GM03348 (cell line): ENCODE data around the gene PTDSS2.
"Not testable (repeated sequence)": the region's sequence is repeated elsewhere in the genome, so short reads cannot be mapped to it uniquely, and the experiment has no call there.

ENCODE experiments used
- DNase-seq: peaks from one replicate; pipeline ENCODE4 v3.0.0; 2012; ENCODE audit warnings: low spot score

The PTDSS2 gene

DNA sequence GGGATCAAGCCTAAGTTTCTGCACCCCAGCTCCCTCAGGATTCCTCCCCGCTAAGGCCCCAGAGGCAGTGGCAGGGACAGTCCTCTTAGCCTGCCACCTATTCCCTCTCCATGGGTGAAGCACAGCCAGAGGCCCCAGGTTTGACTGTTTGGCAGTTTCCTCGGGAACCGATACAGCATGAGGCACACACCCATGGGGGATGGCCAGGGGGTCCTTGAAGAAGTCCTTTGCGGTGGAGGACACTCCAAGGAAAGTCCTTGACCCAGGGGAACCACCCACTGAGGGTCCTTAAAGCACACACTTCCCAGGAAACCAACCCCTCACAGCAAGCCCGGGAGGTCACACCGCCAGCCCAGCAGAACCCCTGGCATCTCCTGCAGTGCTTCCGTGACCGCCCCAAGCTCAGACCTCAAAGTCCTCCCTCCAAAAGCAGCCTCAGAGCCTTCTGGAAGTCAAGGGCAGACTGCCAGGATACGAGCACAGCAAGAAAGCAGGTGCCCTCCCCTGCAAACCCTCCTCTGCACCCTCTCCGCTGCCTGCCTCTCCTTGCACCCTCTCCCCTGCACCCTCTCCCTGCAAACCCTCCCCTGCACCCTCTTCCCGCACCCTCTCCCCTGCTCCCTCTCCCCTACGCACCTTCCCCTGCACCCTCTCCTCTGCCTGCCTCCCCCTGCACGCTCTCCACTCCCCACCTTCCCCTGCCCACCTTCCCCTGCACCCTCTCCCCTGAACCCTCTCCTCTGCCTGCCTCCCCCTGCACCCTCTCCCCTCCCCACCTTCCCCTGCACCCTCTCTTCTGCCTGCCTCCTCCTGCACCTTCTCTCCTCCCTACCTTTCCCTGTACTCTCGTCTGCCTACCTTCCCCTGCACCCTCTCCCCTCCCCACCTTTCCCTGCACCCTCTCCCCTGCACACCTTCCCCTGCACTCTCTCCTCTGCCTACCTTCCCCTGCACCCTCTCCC is 36.7 kb upstream of the PTDSS2 start:
- DNase-seq, result no peak

DNA sequence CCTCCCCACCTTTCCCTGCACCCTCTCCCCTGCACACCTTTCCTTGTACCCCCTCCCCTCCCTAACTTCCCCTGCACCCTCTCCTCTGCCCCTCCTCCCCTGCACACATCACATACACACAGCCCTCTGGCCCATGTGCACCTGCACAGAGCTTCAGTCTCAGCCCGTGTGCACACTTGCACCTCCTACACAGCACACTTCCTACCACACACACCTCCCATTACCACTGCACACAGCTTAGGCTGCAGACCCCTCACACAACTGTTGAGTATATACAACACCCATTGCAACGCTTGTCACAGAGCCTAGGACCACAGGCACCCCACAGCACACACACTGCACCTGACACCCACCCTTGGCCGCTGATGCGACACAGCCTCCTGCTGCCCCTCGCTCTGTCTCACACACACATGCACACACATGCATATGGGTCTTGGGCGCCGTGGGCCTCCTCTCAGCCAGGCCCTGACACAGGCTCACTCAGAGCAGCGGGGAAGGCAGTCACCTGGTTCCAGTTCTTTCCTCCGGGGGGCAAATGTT is 35.7 kb upstream of the PTDSS2 start:
- no peak for DNase-seq

DNA sequence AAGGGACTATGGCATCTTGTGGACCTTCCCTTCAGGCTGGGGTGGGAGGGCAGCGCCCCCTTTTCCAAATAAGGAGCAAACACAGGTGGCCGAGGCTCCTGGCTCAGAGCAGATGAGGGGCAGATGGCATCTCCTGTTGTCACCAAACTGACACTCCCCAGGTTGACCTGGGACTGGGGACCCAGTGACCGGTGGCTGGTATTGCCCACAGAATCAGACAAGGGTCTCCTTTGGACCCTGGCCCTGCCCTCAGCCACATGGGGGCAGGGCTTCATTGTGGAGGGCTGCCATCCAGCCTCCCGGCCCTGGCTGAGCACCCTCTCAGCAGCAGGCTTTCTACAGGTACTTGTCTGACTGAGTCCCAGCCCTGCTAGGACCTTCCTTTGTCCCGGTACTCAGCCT is 34.4 kb upstream of the PTDSS2 start:
- DNase-seq, result no peak

DNA sequence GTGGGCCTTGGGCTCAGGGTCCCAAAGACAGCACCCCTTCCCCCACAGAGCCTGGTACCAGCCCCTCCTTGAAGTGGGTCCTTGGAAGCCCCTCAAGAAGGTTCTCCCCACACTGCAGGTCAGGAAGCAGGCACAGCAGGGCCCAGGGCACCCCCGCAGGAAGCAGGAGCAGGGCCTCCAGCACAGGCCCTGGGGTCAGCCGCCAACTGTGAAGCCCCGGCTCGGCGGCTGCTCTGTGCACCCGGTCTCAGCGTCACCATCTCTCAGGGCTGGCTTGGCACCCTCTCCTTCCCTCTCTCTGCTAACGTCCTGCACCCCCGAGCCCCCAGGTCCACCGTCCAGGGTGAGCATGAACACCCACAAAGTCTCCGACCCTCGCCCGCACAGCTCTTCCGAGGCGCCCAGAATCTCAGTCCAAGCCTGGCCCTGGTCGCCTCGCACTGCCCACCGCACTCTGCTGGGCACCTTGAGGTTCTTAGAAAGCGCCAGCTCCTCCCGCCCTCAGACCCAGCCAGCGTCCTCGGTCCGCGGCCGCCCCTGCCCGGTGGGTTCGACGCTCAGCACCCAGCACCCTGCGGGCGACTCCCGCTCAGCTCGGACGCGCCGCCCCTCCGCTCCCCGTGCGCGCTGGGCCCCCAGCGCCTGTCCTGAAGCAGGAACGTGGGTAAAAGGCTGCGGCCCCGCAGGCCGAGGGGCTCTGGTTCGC is 33.9 kb upstream of the PTDSS2 start:
- no peak for DNase-seq

DNA sequence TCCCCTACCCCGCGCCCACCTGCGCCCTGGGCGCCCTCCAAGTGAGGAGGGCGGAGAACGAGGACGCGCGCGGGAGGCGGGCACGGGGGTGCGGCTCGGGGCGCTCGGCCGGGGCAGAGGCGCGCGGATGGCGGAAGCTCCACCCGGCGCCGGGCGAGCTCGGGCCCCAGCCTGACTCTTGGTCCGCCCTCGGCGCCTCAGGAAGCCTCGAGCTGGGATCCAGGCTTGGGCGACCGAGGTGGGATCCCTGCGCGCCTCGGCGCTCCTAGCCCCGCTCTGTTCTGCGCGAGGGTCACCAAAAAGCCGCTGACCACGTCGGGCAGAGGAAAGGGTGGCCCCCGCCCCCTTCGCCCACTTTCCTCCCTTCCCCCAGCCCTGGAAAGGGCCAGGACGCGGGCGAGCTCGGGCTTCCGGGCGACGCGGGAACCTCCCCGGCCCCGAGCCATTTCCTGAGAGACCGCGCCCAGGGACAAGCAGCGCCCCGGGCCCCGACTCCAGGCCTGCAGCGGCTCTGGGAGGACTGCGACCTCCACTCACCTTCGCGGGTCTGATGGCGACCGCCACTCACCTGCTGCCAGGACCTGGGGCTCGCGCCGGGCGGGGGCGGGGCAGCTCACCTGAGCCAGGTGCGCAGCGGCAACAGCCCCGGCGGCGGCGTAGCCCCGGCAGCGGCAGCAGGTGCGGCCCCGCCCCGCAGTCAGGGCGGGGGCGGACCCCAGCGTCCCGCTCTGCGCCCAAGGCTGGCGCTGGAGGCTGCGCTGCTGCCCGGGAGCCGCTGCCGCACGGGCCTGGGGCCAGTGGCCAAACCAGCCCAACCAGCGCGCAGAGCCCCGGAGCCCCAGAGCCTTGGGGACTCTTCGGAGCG is 33.1 kb upstream of the PTDSS2 start:
- peak; percentile 72 for DNase-seq

DNA sequence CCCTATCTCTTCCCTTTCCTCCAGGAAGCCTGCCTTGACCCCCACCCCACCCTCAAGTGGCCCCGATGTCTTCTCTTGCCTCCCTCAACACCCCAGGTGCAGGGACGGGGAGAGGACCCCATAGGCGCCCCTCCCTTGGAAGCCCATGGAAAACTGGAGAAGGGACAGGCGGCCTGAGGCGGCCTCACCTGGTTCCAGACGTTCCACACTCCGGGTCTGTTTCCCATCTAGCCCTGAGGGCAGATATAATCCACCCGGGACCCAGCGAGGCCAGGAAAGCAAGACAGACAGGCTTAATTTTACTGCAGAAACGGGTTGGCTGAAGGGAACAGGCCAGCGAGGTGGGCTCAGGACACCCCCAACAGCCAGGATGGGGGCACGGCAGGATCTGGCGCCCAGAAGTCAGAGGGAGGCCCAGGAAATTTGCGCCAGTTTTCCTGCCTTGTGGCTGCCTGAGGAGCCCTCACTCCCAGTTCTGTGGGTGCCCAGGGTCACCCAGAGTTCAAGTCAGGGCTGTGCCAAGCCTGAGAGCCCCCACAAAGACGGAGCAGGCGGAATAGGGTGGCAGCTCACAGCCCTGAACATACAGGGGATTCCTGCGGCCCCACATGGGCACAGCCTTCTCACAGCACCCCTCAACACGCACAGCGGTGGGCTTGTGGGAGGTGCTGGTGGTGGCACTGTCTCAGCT is 32.3 kb upstream of the PTDSS2 start:
- DNase-seq, result no peak

DNA sequence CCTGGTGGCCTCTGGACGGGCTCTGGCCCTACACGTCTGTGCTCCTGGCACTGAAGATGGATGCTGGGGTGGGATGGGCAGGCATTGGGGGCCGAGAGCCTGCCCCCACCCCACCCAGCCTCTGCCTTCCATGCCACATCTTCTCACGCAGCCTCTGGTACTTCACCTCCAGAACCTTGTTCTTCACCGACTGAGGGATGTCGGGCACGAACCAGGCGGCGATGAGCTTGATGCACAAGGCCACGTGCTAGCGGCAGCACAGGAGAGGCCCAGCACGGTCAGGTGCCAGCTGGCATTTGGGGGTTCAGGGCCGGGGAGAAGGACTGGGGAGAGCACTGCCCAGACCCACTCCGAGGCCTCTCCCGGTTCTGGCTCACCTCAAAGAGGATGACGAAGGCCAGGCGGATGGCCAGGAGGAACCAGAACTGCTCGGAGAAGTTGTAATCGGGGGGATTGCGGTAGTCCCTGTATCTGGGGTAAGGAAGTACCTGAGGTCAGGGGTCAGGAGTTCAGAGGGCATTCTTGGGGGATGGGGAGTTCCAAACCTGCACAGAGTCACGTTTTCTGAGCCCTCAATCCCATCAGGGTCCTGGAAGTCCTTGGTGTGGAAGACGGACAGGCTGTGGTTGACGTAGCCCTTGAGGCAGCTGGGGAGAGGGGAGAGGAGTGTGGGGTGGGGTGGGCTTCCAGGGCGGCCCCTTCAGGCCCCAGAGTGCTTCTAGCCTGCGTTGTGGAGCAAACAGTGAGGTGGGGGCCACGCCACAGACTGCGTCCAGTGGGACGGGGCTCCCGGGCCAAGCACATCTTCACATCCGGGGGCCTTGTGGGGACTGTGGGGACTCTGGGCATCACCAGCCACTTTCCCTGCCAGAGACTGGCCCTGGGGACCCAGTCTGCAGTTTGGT is 31.5 kb upstream of the PTDSS2 start:
- DNase-seq, result no peak

DNA sequence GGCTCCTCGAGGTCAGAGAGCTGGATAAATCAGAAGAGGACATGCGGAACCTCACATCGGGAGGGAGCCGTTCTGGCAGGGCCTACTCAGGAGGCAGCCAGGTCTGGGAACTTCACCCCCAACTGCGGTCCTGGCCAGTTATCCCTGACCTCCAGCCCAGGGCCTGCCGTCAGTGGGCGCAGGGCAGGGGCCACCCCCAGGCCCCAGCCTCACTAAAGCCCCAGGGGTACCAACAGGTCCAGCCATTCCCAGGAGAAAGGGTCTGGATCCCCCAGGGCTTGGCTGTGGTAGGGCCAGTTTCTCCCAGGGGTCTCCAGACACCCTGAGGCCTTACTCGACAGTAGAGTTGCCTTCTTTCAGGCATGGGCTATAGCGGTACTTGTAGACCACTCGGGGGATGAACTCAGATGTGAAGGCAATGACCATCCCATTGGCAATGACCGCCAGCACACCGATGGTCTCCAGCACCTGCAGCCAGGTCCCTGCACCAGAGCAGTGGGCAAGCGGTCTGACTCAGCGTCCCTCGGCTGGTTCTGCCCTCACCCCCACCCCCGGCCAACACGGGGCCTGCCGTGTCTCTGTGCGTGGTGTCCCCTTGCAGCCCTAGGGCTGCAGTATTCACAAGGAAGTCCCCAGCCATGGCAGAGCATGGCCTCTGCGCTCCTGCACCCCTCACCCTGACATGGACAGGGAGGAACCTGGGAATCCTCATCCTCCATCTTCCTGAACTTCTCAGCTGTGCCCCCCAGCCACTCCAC is 30.7 kb upstream of the PTDSS2 start:
- no peak for DNase-seq

DNA sequence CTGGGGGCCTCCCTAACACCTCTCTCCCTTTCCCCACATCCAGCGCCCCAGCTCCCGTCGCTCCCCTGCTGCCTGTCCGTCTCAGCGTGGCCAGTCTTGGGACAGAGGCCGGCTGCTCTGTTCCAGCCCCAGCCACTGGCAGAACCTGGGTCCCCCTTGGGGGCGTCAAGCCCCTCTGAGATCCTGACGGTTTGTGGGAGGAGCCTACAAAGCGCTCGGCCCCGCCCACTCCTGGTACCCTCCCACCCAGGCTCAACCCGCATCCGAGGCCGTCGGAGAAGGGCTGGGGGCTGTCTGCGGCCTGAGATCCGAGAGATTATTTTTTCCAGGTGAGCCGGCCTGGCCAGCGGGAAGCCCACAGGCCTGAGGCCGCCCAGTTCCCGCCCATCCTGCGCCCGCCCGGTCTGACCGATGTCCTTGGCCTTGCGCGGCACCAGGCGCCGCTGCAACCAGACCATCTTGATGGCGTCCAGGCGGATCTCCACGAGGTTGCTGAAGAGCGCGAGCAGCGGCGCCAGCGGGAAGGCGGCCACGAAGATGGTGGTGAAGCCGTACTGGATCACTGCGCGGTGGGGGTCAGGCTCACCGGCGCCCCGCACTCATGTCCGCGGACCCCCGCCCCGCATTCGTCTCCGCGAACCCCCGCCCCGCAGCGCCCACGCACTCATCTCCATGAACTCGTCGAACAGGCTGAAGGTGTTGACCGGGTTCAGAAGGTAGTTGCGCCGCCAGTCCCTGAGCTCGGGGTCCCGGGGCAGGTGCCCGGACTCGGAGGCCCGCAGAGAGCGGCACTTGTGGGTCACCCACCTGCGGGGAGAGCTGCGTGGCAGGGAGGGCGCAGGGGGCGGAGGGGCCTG is 29.8 kb upstream of the PTDSS2 start:
- no peak for DNase-seq

DNA sequence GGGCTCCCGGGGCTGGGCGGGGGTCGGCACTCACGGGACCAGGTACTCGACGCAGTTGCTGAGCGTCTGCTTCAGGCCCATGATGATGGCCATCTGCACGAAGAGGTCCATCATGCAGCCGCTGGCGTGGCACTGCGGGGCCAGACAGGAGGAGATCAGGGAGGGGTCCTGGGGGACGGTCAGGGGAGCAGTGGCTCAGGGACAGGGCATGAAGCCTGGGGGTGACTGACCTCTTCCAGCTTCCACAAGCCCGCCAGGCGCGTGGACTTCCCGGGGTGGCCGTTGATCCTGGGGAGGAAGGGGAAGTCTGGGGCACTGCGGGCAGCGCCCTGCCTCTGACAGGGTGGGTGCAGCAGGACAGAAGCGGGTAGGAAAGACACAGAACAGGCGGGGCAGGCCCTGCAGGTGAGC is 29.2 kb upstream of the PTDSS2 start:
- no peak for DNase-seq

DNA sequence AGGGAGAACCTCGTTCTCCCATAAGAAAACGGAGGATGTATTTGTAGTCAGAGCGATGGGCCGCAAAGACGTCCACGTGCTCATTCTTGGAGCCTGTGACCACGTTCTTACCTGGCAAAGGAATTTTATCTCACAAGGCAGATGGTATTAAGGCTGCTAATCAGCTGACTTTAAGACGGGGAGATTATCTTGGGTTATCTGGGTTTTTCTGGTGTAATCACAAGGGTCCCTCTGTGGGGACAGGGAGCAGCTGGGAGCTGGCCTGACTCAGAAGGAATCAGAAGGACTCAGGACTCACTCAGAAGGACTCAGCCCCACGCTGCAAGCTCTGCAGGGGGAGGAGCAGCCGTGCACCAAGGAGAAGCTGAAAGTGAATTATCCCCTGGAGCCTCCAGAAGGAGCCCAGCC is 27.8 kb upstream of the PTDSS2 start:
- no peak for DNase-seq

DNA sequence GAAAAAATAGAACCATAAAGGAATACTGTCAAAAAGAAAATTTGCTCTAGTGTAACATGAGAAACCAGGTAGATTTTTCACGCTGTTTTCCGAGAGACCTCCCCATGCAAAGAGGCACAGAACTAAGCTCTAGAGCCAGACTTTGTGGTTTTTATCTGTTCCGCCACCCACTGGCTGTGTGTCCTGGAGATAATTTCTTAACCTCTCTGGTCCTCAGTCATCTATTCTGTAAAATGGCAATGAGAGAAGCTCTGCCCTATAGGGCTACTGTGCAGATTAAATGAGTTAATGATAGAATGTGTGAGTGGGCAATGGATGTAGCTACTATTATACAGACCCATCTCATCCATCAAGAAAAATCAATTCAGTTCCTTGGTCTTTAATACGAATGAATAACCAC is 25.8 kb upstream of the PTDSS2 start:
- no peak for DNase-seq

DNA sequence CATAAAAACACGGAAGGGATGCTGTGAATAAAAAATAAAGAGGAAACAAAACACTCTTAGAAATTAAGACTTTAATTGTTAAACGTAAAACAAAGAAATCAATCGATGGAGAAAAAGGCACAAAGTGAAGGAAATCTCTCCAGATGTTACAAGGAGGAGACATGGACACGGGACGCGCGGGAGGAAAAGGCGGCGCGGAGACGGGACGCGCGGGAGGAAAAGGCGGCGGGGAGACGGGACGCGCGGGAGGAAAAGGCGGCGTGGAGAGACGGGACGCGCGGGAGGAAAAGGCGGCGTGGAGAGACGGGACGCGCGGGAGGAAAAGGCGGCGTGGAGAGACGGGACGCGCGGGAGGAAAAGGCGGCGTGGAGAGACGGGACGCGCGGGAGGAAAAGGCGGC is 25.3 kb upstream of the PTDSS2 start:
- not testable (repeated sequence) for DNase-seq

DNA sequence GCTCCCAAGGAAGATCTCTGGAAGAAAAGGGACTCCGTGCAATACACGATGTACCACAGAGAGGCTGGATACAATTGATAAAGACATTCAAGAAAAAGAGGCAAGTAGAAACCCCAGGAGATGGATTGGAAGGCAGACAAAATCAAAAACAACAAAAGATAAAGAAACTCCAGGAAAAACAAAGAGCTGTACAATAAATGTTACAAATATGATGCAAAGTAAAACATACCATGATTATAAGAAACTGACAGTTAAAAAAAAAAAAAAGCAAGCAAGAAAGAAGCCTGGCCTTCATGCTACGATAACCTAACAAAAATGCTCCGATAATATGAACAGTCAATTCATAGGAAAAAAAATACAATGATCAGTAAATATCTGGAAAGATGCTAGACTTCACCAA is 24.8 kb upstream of the PTDSS2 start:
- DNase-seq, result no peak

DNA sequence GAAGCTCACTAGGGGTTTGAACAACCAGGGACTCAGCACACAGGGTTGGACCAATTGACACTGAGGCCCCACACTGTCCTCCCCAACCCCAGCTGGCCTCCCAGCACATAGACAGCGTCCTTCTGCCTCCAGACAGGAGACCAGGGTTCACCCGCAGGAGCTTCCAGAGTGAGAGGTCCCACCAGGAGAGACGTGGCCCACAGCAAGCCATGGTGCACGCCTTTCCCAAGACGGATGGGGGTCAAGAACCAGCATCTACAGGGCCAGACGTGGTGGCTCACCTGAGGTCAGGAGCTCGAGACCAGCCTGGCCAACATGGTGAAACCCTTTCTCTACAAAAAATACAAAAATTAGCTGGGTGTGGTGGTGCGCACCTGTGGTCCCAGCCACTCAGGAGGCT is 23.2 kb upstream of the PTDSS2 start:
- no peak for DNase-seq

DNA sequence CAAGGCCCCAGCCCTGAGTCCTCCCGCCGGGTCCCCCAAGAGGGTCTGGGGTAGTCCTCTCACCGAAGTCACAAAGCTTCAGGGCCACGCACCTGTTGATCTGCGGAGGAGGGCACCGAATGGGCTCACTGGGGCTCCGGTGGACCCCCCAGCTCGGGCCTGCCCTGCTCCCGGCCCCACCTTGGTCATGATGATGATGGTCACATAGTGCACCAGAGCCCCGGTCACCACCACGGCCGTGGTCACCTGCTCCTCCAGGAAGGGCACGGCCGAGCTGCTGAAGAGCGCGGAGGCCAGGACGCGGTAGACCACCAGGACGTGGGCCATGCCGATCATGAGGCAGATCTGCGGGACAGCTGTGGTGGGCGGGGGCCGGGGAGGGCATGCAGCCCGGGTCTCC is 21.8 kb upstream of the PTDSS2 start:
- DNase-seq, result no peak

DNA sequence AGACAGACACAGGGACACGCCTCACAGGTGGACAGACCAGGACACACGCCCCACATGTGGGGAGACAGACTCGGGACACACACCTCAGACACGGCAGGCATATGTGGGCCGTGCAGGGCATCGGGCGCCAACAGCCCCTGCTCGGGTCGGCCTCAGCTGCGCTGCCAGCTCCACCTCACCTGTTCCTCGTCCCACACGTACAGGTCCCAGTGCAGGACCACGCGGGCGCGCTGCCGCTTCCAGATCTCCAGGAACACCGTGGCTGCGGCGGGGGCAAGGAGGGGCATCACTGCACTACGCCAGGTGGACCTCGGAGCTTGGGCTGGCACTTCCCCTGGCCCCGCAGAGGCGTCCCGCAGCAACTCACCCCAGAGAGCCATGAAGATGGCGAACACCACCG is 20.7 kb upstream of the PTDSS2 start:
- no peak for DNase-seq

DNA sequence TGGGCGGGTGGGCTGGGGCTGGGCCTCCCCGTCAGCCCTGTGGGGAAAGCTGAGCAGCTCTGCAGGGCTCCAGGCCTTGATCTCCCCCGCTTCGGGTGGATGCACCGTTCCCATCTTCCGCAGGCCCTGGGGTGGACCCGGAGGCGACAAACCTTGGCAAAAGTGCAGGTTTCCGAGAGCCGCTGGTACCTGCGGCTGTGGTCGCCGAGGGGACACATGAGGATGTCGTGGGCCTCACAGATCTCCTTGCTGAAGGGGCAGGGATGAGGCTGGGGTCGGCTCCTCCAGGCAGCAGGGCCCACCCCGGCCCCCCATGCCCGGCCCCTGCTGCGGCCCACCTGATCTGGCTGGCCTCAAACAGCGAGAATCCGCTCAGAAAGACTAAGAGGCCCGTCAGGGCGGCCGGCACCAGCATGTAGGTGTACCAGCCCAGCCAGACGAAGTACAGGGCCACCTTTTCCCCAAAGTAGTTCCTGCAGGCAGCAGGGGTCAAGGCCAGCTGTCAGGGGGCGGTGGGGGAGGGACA is 20.1 kb upstream of the PTDSS2 start:
- no peak for DNase-seq

DNA sequence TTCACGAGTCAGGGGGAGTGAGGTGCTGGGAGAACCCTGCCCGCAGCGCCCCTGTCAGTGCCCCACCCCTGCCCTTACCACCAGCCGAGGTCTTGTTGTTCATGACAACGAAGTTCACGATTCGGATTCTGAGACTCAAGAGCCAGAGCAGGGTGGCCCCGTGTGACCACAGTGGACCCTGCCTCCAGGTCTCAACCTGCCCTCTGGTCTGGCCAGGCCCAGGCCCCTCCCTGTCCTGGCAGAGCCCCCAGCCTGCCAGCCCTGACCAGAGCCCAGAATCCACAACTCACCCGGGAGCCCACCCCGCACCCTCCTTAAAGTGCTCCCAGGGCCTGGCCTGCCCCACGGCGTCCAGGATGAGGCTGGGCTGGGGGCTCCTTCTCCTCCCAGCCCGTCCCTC is 18.2 kb upstream of the PTDSS2 start:
- no peak for DNase-seq
